ENCODE measurements around the gene GMCL1.

Gene GMCL1

DNA sequence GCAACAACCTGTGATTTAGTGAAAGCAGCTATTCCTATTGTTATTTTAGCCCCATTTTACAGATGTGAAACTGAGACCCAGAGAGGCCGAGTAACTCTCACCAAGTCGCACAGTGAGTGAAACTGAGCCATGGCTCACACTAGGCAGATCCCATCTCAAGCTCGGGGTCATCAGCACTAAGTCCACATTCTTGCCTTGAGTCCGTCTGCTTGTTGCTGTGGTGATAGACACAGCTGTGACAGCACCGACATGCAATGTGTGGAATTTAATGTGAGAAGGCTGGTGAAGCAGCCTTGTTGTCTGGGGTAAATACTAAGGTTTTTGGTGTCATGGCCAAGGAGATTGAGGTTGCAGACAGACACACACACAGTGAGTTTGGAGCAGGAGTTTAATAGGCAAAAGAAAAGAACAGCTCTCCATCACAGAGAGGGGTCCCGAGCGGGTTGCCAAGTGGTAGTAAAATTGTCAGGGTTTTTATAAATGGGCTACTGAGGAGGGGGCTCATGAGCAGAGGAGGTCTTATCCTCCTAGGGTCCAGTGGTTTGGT lies 40.2 kb upstream of the GMCL1 start:
- Histone ChIP-seq H3K36me3 (ENCODE audit: insufficient read depth, low read length) (peaks cover 11% of the 10 kb centered on the region), H3K9me3 (ENCODE audit: insufficient read depth, low read length, severe bottlenecking) (no peaks in the 10 kb centered on the region), H3K27me3 (ENCODE audit: insufficient read depth, low read length, poor library complexity) (no peaks in the 10 kb centered on the region), H3K4me1 (ENCODE audit: insufficient read depth, low read length) (no peaks in the 10 kb centered on the region), H3K4me3 (ENCODE audit: low read depth in 1 of 2, low read length in 2 of 2) (no peak overlapping the region), H3K9ac (ENCODE audit: low read depth, low read length) (no peak overlapping the region), H3K27ac (ENCODE audit: low read length) (no peak overlapping the region), H3K4me2 (ENCODE audit: insufficient read depth, low read length) (no peak overlapping the region), H3K79me2 (ENCODE audit: insufficient read depth, low read length) (no peaks in the 10 kb centered on the region), H4K20me1 (ENCODE audit: insufficient read depth, low read length) (no peaks in the 10 kb centered on the region), H2AFZ (ENCODE audit: low read depth, low read length) (no peak overlapping the region)
- ATAC-seq (ENCODE audit: insufficient read depth, low read depth), result no peak
- TF ChIP-seq EZH2 (IDR thresholded peaks at IDR 0.05; ENCODE audit: borderline replicate concordance, low read depth, low read length, severe bottlenecking), result no peak
- TF ChIP-seq CTCF (IDR thresholded peaks at IDR 0.05; ENCODE audit: borderline replicate concordance, extremely low read depth, low read length, poor library complexity, severe bottlenecking), result no peak
- no peak for DNase-seq

- Histone ChIP-seq H3K27me3 (ENCODE audit: insufficient read depth, low read length, poor library complexity) (no peaks in the 10 kb centered on the region), H3K9me3 (ENCODE audit: insufficient read depth, low read length, severe bottlenecking) (no peaks in the 10 kb centered on the region), H3K9ac (ENCODE audit: low read depth, low read length) (no peak overlapping the region), H3K79me2 (ENCODE audit: insufficient read depth, low read length) (no peaks in the 10 kb centered on the region), H2AFZ (ENCODE audit: low read depth, low read length) (no peak overlapping the region), H3K36me3 (ENCODE audit: insufficient read depth, low read length) (peaks cover 11% of the 10 kb centered on the region), H3K4me3 (ENCODE audit: low read depth in 1 of 2, low read length in 2 of 2) (no peak overlapping the region), H3K4me1 (ENCODE audit: insufficient read depth, low read length) (no peaks in the 10 kb centered on the region), H3K4me2 (ENCODE audit: insufficient read depth, low read length) (no peak overlapping the region), H4K20me1 (ENCODE audit: insufficient read depth, low read length) (no peaks in the 10 kb centered on the region), H3K27ac (ENCODE audit: low read length) (no peak overlapping the region)
- TF ChIP-seq CTCF (IDR thresholded peaks at IDR 0.05; ENCODE audit: borderline replicate concordance, extremely low read depth, low read length, poor library complexity, severe bottlenecking), result no peak
- no peak for TF ChIP-seq EZH2 (IDR thresholded peaks at IDR 0.05; ENCODE audit: borderline replicate concordance, low read depth, low read length, severe bottlenecking)
- DNase-seq (no peak), ATAC-seq (ENCODE audit: insufficient read depth, low read depth) (no peak)
Observed at GRCh38 chr2:69789772-69790600, 39.5 kb upstream of the GMCL1 start.

GRCh38 chr2:69790601-69790959 lies 38.9 kb upstream of the GMCL1 start:
- no peak overlapping the region for H3K9ac ChIP-seq (ENCODE audit: low read depth, low read length)
- no peak for TF ChIP-seq EZH2 (IDR thresholded peaks at IDR 0.05; ENCODE audit: borderline replicate concordance, low read depth, low read length, severe bottlenecking)
- no peak for TF ChIP-seq CTCF (IDR thresholded peaks at IDR 0.05; ENCODE audit: borderline replicate concordance, extremely low read depth, low read length, poor library complexity, severe bottlenecking)
- peaks cover 11% of the 10 kb centered on the region for H3K36me3 ChIP-seq (ENCODE audit: insufficient read depth, low read length)
- H4K20me1 ChIP-seq (ENCODE audit: insufficient read depth, low read length), result no peaks in the 10 kb centered on the region
- H3K79me2 ChIP-seq (ENCODE audit: insufficient read depth, low read length), result no peaks in the 10 kb centered on the region
- ATAC-seq (ENCODE audit: insufficient read depth, low read depth) (no peak), DNase-seq (no peak)
- H3K4me3 ChIP-seq (ENCODE audit: low read depth in 1 of 2, low read length in 2 of 2), result no peak overlapping the region
- no peak overlapping the region for H3K4me2 ChIP-seq (ENCODE audit: insufficient read depth, low read length)
- no peaks in the 10 kb centered on the region for H3K9me3 ChIP-seq (ENCODE audit: insufficient read depth, low read length, severe bottlenecking)
- H3K27me3 ChIP-seq (ENCODE audit: insufficient read depth, low read length, poor library complexity), result no peaks in the 10 kb centered on the region
- H3K4me1 ChIP-seq (ENCODE audit: insufficient read depth, low read length), result no peaks in the 10 kb centered on the region
- H3K27ac ChIP-seq (ENCODE audit: low read length), result no peak overlapping the region
- H2AFZ ChIP-seq (ENCODE audit: low read depth, low read length), result no peak overlapping the region

Data from DND-41 (cell line).